HG03159 (cell line): ENCODE measurements around the gene RHO.
"Not testable (repeated sequence)": the region's sequence is repeated elsewhere in the genome, so short reads cannot be mapped to it uniquely, and the experiment has no call there.

Experiments used
- ATAC-seq: cut with Tn5 transposase; IDR thresholded peaks from one replicate; pipeline ENCODE4 v1.9.1; 2021; ENCODE audit warnings: mild to moderate bottlenecking, moderate library complexity; ENCODE audit not compliant: unreplicated experiment

RHO gene

GRCh38 chr3:129498603-129499488, 29.6 kb upstream of the RHO start:
- ATAC-seq: not testable (repeated sequence)

DNA sequence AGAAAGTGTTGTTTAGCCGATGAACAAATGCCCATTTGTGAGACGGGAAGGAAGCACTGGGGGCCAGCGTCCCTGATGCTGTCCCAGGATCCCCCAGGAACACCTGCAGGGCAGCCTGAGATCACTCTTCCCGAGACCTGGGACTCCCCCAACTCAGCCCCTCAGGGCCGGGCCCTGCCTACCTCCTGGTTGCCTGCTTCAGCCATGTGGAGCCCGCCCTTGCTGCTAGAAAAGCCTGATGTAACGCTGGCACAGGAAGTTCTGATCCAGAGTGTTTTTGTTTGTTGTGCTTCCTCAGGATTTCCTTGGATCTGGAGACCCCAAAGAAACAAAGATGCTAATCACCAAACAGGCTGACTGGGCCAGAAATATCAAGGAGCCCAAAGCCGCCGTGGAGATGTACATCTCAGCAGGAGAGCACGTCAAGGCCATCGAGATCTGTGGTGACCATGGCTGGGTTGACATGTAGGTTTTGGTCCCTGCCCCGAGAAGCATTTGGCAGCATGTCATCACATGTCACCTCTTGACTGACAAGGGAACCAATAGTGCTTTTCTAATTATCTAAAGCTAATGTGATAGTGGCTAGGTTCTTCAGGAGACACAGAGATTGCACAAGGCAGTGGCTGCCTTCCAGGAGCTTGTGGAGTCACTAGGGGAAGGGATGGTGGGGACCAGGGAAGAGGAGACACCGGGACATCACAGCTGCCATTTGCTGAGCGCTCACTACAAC, 28.7 kb upstream of the RHO start:
- not testable (repeated sequence) for ATAC-seq

- no peak for ATAC-seq
Measured at GRCh38 chr3:129500334-129500658, 28.1 kb upstream of the RHO start.

- ATAC-seq: no peak
Measured at GRCh38 chr3:129501630-129502029, 26.8 kb upstream of the RHO start.

- no peak for ATAC-seq
Measured at GRCh38 chr3:129502641-129503408, 25.6 kb upstream of the RHO start.

GRCh38 chr3:129503471-129504291, 24.8 kb upstream of the RHO start:
- no peak for ATAC-seq

DNA sequence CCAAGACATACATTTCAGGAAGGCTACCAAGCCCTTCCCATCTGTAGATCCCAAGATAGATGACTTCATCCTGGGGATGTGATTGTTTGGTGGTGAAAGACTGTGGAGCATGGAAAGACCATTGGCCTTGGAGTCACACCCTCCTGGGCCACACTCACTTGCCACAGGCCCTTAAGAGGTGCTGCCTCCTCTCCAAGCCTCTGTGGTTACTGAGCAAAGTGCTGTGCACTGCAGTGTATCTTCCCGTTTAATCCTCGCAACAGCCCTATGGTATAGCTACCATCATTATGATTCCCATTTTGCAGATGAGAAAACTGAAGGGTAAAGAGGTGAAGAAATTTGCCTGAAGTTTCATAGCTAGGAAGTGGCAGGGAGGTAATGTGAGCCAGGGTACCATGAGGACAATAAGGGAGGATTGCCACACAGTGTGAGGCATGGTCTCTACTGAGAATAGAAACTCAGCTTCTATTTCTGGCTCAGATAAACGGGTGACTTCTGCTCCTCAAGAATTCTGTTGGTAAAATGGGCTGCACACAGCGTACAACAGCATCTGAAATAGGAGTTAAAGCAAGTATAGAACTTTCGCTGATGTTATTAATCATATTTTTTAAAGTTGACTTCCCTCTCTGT, 23.9 kb upstream of the RHO start:
- ATAC-seq: no peak

GRCh38 chr3:129505341-129505740, 23.1 kb upstream of the RHO start:
- ATAC-seq: no peak

DNA sequence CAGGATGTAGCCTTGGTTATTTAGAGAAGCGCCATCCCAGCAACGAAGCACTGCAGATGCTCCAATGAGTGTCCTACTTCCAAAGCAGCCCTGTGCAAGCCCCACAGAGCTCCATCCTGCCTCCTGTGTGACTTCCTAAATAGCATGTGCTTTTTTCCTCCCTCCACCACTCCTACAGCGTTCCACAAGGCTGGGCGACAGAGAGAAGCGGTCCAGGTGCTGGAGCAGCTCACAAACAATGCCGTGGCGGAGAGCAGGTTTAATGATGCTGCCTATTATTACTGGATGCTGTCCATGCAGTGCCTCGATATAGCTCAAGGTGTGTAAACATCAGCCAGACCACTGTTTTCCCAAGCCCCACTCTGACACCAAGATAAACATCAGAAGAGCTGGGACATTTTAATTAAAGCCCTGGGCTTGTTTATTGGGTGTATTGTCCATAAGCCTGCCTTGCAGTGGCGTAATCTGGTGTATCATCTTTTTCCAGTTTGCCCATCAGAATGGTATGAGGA, 22.2 kb upstream of the RHO start:
- ATAC-seq: no peak

GRCh38 chr3:129507181-129507831, 21.1 kb upstream of the RHO start:
- ATAC-seq: no peak

DNA sequence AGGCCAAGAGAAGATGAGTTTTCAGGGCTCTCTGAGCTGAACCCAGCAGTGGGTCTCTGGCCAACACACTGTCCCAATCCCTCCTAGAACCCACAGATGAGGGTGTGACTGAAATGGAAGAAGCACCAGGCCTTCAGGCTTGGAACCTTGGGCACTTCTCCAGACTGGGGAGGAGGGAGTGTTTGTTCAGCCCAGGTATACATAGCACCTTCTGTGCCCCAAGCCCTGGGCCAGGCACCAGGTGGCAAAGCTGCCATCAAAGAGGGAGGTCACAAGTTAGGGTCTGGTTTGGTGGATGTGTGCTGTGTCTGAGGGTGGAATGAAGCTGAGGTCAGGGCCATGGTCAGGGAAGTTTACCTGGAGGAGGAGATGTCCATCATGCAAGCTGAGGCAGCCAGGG, 15.8 kb upstream of the RHO start:
- no peak for ATAC-seq

DNA sequence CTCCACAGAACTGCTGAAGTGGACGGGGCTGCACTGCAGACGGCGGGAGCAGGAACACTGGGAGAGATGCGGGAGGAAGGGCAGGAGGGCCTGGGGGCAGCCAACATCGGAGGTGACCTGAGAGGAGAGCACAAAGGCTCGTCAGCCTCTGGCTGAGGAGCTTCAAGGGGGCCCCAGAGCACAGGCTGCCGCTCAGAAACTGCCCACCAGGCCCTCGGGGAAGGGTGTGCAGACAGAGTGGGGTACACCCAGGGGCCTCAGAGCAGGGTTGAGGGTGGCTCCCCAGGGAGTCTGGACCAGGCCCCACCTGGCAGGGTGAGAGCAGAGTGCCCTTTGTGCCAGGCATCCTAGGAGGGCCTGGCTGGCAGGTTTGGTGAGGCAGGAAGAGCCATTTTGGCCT, 14.7 kb upstream of the RHO start:
- no peak for ATAC-seq

DNA sequence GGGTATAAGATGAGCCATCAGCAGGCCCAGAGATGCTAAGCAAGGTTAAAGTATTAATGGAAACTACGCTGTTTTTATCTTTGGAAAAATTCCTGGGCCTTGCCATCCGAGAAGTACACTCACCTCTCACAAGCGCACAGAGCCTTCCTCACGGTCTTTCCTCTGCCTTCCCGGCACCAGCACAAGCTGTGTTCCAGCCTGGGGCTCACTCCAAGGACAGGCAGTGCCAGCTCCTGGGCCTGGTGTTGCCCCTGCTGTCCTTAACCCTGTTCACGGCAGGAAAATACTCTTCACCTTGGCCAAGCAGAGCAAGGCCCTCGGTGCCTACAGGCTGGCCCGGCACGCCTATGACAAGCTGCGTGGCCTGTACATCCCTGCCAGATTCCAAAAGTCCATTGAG, 14.3 kb upstream of the RHO start:
- no peak for ATAC-seq

DNA sequence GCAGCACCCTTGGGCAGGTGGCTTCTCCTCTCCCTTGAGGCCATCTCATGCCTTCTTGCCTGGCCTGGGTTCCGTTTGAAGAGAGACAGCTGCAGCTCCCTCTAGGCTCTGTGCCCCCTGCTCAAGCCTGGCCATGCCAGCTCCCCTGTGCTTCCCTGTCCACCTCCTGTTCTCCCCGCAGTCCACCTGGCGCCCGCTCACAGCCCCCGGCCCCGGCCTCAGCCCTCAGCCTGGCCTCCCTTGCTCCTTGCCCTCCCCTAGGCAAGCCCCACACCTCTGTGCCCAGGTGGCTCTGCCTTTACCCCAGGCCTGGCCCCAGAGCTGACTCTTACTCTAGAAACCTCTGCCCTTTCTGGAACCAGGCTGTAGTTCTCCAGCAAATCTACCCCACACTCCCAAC, 13.9 kb upstream of the RHO start:
- no peak for ATAC-seq

DNA sequence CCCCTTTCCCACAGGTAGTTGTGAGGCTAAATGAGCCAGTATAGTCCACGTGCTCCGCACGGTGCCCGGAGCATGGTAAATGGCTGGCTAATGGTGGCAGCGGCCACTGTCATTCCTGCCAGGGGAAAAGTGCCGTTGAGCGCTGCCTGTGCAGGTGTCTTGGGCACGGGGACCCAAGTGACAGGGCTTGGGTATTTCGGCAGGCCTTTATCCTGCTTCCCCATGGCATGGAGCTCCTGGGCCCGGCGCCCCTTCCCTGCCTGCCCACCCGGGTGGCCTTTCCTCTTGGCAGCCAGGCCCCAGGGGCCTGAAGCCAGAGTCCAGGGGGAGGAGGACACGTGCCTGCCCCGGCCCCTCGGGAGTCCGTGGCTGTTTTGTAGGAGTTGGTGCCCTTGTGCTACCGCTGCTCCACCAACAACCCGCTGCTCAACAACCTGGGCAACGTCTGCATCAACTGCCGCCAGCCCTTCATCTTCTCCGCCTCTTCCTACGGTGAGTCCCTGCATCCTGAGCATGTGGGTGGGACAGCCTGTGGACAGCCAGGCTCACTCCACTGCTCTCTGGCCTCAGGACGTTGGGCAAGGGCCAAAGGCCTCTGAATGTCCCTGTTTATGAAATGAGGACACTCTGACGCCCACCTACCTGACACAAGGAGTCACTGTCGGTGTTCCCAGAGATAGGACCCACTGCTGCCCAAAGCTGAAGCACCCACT, 13.2 kb upstream of the RHO start:
- ATAC-seq: not testable (repeated sequence)

DNA sequence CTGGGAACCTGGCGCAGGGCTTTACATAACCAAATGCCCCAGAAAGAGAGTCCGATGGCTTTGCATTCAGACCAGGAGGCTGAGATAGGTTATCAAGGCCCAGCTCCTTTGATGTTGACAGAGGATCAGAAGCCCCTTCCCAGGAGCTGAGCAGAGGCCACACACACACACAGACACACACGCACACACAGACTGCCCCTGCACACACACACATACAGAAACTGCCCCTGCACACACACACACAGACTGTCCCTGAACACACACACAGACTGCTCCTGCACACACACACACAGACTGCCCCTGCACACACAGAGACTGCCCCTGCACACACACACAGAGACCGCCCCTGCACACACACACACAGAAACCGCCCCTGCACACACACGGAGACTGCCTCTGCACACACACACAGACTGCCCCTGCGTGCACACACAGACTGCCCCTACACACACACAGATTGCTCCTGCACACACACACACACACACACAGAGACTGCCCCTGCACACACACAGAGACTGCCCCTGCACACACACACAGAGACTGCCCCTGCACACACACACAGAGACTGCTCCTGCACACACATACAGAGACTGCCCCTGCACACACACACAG, 12.5 kb upstream of the RHO start:
- not testable (repeated sequence) for ATAC-seq

GRCh38 chr3:129517516-129517915, 10.9 kb upstream of the RHO start:
- no peak for ATAC-seq

DNA sequence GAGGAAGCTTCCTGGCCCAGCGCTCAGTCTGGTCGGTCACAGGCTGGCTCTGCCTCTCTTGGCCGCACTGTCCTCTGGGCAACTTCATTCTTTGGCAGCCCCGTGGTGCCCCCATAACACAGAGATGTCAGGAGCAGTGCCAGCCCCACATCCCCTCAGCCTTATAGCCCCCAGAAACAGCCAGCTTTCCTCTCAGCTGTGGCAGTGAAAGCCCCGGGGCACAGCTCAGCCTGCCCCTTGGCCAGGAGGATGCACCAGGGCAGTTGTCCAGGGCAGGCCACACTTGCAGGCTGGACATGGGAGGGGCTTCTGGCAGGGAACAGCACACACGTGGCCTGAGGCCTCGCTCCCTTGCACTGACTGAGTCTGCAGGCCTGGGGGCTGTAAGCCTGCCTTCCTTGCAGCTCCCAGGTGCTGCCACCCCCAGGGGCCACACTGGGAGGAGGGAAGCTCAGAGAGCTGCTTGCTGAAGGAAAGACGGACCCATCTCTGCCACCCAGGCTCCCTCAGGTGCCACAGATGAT, 10.3 kb upstream of the RHO start:
- no peak for ATAC-seq
